HG03064 (cell line): ENCODE measurements around the gene PHLPP2.

ENCODE experiments used
- ATAC-seq: cut with Tn5 transposase; IDR thresholded peaks from one replicate; pipeline ENCODE4 v1.9.1; 2021; ENCODE audit warnings: low read depth; ENCODE audit not compliant: unreplicated experiment

Gene PHLPP2, protein sequence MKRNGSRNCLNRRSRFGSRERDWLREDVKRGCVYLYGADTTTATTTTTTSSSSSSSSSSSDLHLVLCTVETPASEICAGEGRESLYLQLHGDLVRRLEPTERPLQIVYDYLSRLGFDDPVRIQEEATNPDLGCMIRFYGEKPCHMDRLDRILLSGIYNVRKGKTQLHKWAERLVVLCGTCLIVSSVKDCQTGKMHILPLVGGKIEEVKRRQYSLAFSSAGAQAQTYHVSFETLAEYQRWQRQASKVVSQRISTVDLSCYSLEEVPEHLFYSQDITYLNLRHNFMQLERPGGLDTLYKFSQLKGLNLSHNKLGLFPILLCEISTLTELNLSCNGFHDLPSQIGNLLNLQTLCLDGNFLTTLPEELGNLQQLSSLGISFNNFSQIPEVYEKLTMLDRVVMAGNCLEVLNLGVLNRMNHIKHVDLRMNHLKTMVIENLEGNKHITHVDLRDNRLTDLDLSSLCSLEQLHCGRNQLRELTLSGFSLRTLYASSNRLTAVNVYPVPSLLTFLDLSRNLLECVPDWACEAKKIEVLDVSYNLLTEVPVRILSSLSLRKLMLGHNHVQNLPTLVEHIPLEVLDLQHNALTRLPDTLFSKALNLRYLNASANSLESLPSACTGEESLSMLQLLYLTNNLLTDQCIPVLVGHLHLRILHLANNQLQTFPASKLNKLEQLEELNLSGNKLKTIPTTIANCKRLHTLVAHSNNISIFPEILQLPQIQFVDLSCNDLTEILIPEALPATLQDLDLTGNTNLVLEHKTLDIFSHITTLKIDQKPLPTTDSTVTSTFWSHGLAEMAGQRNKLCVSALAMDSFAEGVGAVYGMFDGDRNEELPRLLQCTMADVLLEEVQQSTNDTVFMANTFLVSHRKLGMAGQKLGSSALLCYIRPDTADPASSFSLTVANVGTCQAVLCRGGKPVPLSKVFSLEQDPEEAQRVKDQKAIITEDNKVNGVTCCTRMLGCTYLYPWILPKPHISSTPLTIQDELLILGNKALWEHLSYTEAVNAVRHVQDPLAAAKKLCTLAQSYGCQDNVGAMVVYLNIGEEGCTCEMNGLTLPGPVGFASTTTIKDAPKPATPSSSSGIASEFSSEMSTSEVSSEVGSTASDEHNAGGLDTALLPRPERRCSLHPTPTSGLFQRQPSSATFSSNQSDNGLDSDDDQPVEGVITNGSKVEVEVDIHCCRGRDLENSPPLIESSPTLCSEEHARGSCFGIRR (N-terminal part only)

DNA sequence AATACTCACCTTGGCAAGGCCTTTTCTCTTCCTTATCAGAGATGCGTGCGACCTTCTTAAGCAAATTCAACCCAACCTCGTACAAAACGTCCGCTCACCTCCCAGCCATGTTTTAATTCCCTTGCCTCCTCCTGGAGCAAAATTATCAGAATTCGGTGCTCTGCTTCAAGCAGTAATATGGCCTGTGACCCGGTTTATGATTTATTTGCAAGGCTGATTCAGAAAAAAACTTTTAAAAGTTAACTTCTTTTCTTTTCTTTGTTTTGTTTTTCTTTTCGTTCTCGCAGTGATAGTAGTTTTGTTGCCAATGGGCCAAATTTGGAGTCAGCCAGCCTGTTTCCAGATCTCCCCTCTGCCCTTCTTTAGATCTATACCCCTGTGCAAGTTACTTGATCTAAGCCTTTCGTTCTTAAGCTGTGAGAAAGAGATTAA, at the start of gene PHLPP2:
Gene PHLPP2, minus strand, starts transcription at position 382 of the 432 bp plus-strand sequence. CDS start 9,906 bp downstream, outside the sequence.
- no peak for ATAC-seq

DNA sequence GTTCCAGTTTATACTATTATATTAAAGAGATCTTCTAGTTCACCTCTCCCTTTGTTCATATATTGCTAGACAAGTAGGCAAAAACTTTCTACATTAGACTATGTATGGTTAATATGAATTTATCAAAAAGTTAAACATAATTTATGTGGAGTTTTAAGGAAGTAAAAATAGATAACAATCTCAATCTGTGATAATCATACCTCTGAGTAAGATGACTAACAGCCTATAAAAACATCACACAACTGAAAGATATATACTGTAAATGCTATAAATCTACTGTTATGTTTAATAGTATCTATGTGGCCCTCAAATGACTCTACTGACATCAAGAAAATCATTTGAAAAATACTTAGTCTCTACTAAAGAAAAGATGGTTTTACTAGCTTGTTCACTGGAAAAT, 47.1 kb upstream of the PHLPP2 start:
- no peak for ATAC-seq

DNA sequence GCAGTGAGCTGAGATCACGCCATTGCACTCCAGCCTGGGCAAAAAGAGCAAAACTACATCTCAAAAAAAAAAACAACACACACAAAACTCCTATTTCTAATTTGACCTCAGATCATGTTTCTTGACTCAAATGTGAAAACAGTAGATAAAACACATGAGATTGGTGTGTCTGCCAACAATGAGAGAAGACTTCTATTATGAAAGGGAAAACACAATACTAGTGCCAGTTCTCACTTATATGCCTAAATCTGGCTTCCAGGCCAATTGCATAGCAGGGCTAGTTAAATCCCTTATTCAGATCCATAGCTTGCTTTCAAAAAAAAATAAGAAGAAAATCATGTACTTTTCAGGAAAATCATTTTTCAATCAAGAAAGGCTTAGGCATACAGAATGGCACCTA, 44.7 kb upstream of the PHLPP2 start:
- no peak for ATAC-seq

DNA sequence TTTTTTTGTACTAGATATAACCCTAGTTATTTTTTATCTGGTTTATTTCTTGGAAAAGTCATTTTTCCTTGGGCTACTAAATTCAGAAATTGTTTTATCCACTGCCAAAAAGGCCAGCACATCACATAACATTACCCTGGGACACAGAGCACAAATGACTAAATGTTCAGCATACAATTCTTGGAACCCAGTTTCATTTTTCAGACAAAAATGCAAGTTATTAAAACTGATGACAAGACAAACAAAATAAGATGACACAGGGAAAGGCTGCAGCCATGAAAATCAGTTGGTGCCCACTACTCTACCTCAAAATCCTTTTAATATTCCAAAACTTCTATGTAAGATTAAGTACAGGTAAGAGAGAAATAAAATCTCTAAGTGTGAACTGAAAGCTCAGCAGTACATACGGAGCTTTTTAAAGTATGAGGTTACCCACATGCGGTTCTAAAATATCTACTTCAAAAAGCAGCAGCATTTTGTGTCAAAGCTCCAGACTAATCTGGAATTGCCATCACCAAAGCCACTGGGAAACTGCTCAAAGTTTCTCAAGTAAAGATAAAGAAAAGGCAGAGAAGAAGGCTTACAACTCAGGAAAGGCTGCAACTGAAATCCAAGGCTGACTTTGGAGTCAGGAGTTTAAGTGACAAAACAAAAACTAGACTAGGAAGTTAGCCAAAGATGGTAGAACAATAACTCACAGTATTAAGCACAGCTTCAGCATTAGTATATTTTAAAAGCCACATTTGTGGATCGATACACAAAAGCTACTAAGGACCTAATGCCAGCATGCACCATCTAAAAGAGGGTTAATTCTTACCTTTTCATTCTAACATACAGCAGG, 42.8 kb upstream of the PHLPP2 start:
- no peak for ATAC-seq

DNA sequence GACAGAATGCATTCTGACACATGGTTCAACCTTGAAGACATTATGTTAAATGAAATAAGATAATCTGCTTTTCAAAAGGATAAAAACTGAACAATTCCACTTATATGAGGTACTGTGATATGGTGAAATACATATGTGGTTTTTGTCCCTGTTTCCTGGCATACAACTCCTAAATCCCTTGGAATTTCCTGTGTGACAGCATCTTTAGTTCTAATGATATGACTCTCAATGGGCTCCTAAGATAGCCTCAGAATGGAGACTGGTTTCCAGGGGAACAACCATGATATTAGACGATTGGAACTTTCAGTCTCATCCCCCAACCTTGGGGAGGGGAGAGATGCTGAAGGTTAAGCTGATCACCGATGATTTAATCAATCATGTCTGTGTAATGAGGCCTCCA, 37.7 kb upstream of the PHLPP2 start:
- no peak for ATAC-seq

DNA sequence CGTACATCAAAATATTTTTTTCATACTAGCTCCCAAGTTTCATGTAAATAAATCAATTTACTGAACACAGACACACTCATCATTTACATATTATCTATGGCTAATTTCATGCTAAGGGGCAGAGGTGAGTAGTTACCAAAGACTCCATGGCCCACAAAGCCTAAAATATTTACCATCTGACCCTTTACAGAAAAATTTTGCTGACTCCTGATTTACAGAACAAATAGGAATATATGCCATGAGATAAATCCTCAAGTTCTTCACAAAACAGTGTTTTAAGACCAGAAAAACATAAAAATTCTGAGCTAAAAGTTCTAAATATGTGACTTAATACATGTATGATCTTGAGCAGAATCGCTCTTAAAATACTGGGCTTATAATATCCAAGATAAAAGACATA, 36.6 kb upstream of the PHLPP2 start:
- ATAC-seq: no peak

DNA sequence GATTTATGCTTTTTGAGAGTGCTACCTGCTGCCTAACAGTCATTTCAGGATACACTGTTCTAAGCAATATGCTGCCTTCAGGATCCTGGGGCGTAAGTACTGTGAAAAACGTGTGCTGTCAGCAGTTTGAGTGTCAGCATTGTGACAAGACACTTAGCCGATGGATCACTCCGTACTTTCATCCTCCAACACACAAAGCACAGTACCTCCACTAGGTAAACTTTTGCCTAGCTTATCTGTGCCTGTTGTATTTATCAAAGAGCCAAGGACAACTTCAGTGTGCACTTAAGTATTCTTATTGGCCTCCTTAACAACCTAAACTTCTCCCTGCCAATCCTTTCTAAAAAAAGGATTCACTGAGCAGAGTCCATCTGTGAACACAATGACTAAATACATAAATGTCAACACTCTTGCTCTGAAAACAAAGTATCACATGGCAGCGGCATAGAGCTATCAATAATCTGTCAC, 33.8 kb upstream of the PHLPP2 start:
- ATAC-seq: no peak

DNA sequence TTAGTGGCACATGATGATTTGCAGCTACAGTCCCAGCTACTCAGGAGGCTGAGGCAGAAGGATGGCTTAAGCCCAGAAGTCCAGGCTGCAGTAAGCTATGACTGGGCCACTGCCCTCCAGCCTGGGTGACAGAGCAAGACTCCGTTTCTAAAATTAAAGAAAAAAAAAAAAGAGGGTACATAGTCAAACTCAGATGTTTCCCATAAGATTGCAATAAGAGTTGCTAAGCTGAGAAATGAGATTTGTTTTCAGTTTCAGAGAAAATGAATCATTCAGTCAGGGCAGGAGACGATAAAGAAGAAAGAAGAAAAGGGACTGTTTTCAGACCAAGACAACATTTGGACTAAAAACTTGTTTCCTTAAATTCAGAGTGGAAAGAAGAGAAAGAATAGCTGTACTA, 30.2 kb upstream of the PHLPP2 start:
- ATAC-seq: no peak

DNA sequence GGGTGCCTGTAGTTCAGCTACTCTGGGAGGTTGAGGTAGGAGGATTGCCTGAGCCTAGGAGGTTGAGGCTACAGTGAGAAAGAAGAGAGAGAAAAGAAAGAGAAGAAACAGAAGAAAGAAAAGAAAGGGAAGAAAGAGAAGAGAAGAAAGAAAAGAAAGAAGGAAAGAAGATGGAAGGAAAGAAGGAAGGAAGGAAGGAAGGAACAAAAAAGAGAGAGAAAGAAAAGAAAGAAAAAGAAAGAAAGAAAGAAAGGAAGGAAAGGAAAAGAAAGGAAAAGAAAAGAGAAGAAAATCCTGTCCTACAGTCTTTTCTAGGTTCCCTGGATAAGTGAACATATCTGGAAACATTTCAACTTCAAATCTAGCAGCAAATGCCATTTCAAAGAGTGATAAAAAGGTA, 29.6 kb upstream of the PHLPP2 start:
- no peak for ATAC-seq

DNA sequence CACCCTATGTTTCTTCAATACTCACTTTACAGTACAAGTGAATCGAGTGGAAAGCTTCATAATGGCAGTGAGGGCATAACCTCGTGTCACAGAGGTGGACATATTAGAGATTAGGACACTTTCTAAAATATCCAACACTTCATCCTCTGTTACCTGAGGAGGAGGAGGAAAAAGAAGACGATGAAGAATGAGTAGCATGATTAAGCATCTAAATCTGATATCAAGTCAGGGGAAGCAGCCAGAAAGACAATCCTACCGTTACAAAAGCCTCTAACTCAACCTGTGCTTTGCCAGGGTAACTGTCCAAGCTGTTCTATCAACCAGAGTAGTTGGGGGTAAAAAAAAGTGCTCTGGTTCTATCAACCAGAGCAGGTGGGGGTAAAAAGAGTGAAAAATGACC, 23.7 kb upstream of the PHLPP2 start:
- ATAC-seq: no peak

DNA sequence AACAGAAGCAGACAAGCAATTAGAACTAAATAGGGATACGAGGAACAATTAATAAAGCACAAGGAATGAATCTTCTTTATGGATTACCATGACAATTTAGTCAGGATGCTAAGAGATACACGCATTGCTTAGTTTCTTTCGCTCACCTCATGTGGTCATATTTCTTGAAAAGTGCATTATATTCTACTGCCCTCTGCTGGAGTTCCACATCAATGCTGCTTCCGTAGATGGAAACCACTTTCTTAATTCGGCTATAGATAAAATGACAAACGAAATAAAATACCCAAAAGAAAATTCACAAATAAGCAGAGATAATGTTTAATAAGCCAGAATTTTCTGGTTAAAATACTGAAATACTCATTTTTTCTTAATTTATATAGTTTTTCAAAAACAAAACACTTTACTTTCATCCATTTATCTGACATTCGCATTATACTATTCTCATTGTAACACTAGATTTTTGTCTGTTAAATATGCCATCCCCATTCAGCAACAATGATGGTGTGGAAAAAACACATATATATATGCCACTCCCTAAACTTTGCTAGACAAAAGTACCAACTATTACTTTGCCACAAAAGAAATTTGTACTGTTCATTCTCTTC, 22.0 kb upstream of the PHLPP2 start:
- no peak for ATAC-seq

DNA sequence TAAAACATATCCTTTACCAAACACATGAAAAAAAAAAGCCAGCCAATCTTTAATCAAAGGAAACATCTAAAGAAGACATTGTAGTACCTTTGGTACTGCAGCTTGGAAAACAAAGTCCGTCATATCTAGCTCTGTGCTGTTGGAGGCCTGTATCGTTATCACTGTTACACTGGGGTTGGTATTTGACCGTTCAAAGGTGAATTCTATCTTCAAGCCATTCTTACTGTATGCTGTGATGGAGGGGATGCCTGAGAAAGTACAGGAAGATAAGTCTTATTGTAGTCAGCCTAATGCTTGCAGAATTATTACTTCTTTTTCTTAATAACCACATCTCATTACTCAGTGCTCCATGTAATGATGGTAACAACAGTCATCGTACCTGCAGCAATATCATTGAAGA, 14.4 kb upstream of the PHLPP2 start:
- ATAC-seq: no peak

DNA sequence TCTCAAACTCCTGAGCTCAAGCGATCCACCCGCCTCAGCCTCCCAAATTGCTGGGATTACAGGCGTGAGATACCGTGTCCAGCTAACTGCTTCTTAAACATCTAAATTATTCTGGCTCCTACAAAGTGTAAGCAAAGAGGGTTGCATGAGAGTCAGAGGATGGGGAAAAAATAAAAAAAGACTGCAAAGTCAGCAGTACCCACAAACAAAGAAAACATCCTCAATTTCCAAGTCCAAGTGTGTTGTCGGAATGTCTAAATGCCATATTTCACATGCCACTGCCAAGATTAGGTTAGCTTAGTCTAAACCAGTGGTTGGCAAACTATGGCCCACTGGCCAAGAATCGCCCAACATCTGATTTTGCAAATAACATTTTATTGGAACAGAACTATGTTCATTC, 13.0 kb upstream of the PHLPP2 start:
- ATAC-seq: no peak

DNA sequence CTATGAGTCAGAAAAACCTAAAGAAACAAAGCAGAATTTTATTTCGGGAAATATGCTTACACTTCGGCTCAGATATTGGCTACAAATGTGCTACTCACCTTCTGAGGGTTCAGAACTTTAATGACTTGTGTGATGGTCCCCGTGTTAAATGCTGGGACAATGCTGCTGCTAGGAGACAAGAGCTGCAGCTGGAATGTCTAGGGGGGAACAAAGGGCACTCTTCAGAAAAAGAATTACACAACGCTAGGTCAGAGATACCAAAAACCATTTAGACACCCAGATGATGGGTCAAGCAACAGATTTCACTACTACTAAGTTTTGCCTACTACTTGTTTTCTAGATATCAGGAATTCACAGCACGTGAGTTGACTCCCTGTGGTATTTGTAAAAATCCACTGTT, 10.0 kb upstream of the PHLPP2 start:
- no peak for ATAC-seq

DNA sequence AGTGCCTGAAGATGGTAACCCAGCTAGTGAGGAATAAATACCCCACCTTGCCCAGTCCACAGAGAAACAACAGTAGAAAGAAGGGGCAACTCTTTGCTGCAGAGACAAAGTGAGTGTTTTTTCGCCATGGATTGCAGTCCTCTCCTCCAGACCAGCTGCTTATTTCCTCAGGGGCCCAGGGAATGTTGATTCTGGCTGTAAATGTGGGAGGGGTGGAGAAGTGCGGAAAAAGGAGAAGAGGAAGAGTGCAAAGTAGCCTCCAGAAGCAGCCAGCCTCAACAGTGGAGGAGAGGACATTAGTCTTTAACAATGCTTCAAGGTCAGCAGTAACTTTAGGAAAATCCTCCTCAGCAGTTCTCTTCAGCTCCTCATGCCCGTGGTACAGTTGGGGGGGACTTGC, 8.1 kb upstream of the PHLPP2 start:
- no peak for ATAC-seq

DNA sequence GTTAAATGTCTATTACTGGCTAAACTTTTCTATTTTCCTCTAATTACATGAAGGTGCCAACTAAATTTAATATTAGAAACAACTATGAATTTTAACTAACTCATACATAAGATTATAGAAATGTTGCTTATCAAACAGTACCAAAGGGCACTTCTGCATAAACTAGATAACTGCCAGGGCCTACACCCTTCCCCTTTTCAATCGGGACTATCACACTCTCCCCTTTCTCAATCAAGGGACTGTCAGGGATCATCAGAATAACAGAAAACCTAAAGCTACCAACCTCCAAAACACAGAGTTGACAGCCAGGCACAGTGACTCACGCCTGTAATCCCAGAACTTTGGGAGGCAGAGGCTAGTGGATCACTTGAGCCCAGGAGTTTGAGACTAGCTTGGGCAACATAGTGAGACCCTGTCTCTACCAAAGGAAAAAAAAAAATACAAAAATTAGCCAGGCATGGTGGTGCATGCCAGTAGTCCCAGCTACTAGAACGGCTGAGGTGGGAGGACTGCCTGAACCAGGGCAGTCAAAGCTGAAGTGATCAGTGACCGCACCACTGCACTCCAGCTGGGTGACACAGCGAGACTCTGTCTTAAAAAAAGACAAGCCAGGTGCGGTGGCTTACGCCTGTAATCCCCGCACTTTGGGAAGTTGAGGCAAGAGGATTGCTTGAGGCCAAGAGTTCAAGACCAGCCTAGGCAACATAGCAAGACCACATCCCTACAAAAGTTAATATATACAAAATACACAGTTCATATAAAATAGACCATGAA, 3.2 kb upstream of the PHLPP2 start:
- no peak for ATAC-seq

DNA sequence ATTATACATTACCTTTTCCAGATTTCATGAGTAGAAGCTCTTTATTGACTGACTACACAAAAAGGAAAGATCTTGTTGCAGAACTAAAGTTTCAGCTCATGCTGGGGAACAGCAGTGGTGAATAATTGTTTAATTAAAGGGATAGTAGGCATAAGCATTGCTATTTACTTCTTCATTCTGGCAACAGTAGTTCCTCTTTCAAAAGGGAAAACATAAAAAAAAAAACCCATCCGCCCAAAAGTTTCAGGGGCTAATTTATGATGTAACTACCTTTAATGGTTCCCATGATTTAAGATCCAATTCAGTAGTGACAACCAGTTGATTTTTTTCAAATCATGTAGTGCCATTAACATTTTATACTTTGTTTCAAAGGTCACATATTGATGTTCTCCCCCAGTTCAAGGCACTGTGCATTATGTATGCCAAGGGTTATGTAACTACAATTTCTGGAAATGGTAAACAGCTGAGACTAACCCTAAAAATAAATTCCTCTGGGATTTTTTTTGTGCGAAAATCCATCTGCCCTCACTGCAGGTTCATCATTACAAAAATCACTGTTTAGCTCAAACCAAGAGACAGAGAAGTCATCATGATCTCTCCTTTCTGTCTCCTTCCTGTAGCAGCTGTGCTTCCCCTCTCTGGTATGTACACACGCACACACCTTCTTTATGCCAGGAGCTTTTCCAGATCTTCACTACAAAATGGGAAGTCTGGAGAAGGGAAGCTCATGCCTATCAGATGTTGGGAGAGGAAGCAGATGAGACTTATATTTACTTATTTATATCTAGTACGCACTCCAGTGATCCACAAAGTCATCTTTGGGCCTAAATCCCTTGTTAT, 2.2 kb upstream of the PHLPP2 start:
- no peak for ATAC-seq
